BJ (cell line): ENCODE data around the gene TSPAN11. TPM values are rescaled to one million over a fixed set of nuclear protein-coding genes. Genes with fewer than 3 reads are reported as not detected.

Experiments used
- CTCF ChIA-PET: fragments of 350-600 bp; formaldehyde crosslinking; extraction: SDS; loops from one replicate; lab custom pipeline; 2021; ENCODE audit warnings: antibody characterized with exemption, inconsistent platforms; lab: Yijun Ruan, JAX
- POLR2A ChIA-PET: fragments of 300-600 bp; sonication (Branson Sonifier 250); formaldehyde crosslinking; extraction: SDS; loops from one replicate; lab custom pipeline; 2021; ENCODE audit warnings: antibody characterized with exemption; lab: Charles Lee
- DNase-seq: peaks from one replicate; pipeline ENCODE4 v3.0.0-alpha.2; 2011; ENCODE audit warnings: low read depth
- H3K27me3 ChIP-seq: 2 replicates; pipeline ENCODE4 v1.6.0; 2011; ENCODE audit warnings: low read length; ENCODE audit not compliant: control insufficient read depth, insufficient read depth
- H3K36me3 ChIP-seq: 2 replicates; pipeline ENCODE4 v1.5.1; 2011; ENCODE audit warnings: low read length; ENCODE audit not compliant: control insufficient read depth, insufficient read depth
- H3K4me3 ChIP-seq: 2 replicates; pipeline ENCODE4 v1.5.1; 2011; ENCODE audit warnings: low read depth, mild to moderate bottlenecking, control low read depth, low read length
- CTCF ChIP-seq: IDR thresholded peaks from 2 replicates; pipeline ENCODE4 v1.5.1; 2011; ENCODE audit warnings: low read depth, mild to moderate bottlenecking, control low read depth, inconsistent platforms, low read length, moderate library complexity; ENCODE audit not compliant: insufficient read depth
- polyA plus RNA-seq: library from polyadenylated mRNA; depleted of rRNA; stranded (reverse); fragments of >200 nt; gene quantifications from 2 replicates; pipeline ENCODE4 v1.2.3, GENCODE V29; 2011

The TSPAN11 gene
- polyA plus RNA-seq, 1 experiment = 0.64 TPM

GRCh38 chr12:30996752-30997151 lies 70.2 kb downstream of the TSPAN11 start:
- H3K36me3 ChIP-seq = no peaks in the 10 kb centered on the region
- POLR2A ChIA-PET = interaction anchor here (0.6 kb wide), 1 partner anchor 44 kb away, joined by 3 read pairs; no protein-coding TSS in a partner anchor
- no peak overlapping the region for H3K4me3 ChIP-seq
- no peak for TF ChIP-seq CTCF
- CTCF ChIA-PET = interaction anchor here (0.7 to 4.0 kb wide), 4 partner anchors 11 to 153 kb away, joined by 3 to 14 read pairs (median 6); no protein-coding TSS in a partner anchor
- no peak for DNase-seq
- H3K27me3 ChIP-seq = no peaks in the 10 kb centered on the region

- TF ChIP-seq CTCF = no peak
- H3K36me3 ChIP-seq = no peaks in the 10 kb centered on the region
- ChIA-PET POLR2A (no interaction called here), CTCF (interaction anchor here (2.3 to 4.0 kb wide), 2 partner anchors 12 to 150 kb away, joined by 8 to 14 read pairs; no protein-coding TSS in a partner anchor)
- H3K4me3 ChIP-seq = no peak overlapping the region
- DNase-seq = no peak
- no peaks in the 10 kb centered on the region for H3K27me3 ChIP-seq
Measured at GRCh38 chr12:30997685-30998440, 71.3 kb downstream of the TSPAN11 start.

- CTCF ChIA-PET = interaction anchor here (2.5 kb wide), 1 partner anchor 13 kb away, joined by 16 read pairs; no protein-coding TSS in a partner anchor
- H3K4me3 ChIP-seq = no peak overlapping the region
- H3K27me3 ChIP-seq = no peaks in the 10 kb centered on the region; the same call in 1 of the 2 replicates
- TF ChIP-seq CTCF = no peak
- no peaks in the 10 kb centered on the region for H3K36me3 ChIP-seq
- DNase-seq = no peak
- POLR2A ChIA-PET = no interaction called here
Measured at GRCh38 chr12:30999011-30999410, 72.5 kb downstream of the TSPAN11 start.

GRCh38 chr12:30999723-31000122 lies 73.2 kb downstream of the TSPAN11 start:
- no peaks in the 10 kb centered on the region for H3K36me3 ChIP-seq
- CTCF ChIA-PET = interaction anchor here (0.7 to 2.5 kb wide), 3 partner anchors 12 to 152 kb away, joined by 3 to 16 read pairs (median 3); no protein-coding TSS in a partner anchor
- no peak for DNase-seq
- no peak overlapping the region for H3K4me3 ChIP-seq
- no peaks in the 10 kb centered on the region; the same call in 1 of the 2 replicates for H3K27me3 ChIP-seq
- POLR2A ChIA-PET = no interaction called here
- no peak for TF ChIP-seq CTCF

- Histone ChIP-seq H3K27me3 (no peaks in the 10 kb centered on the region; the same call in 1 of the 2 replicates), H3K36me3 (no peaks in the 10 kb centered on the region), H3K4me3 (no peak overlapping the region)
- CTCF ChIA-PET = interaction anchor here (0.7 to 2.5 kb wide), 3 partner anchors 11 to 153 kb away, joined by 3 to 16 read pairs (median 3); no protein-coding TSS in a partner anchor
- POLR2A ChIA-PET = no interaction called here
- peak; percentile 39 for DNase-seq
- TF ChIP-seq CTCF = no peak
Measured at GRCh38 chr12:31000751-31001150, 74.2 kb downstream of the TSPAN11 start.
